Gastrocnemius medialis (tissue), 4 donors: ENCODE measurements around the gene MAP2. TPM values are rescaled to one million over a fixed set of nuclear protein-coding genes. Genes with fewer than 3 reads are reported as not detected.
A peak's percentile ranks its signal among the peaks of the same experiment; 100 is the strongest.
"Not testable (repeated sequence)": the region's sequence is repeated elsewhere in the genome, so short reads cannot be mapped to it uniquely, and the experiment has no call there.

Experiments used
- ATAC-seq, 2 donors: fragments of 150-250 bp; one replicate each; pipeline ENCODE4 v1.9.1; 2016
- DNase-seq, 2 donors: peaks; one replicate each; pipeline ENCODE4 v3.0.0-alpha.2; 2019
- H3K27ac ChIP-seq, 4 donors: fragments of 200-600 bp; sonication (generic); 1 replicate in 1 of 4; 2 replicates in 3 of 4; pipeline ENCODE4 v1.5.1; 2016 to 2018; ENCODE audit warnings: mild to moderate bottlenecking in 2 of 4, moderate library complexity in 1 of 4
- H3K27me3 ChIP-seq, 3 donors: fragments of 200-600 bp; sonication (generic) in 2 of 3; 1 replicate in 1 of 3; 2 replicates in 2 of 3; pipeline versions ENCODE4 v1.5.1 to v1.6.0; 2016 to 2019; ENCODE audit warnings: mild to moderate bottlenecking in 1 of 3, moderate library complexity in 1 of 3
- H3K36me3 ChIP-seq, 2 donors: fragments of 200-600 bp; sonication (generic) in 1 of 2; one replicate each; pipeline ENCODE4 v1.5.1; 2017 to 2018
- H3K4me1 ChIP-seq, 2 donors: fragments of 200-600 bp; sonication (generic) in 1 of 2; one replicate each; pipeline ENCODE4 v1.5.1; 2016 to 2017; ENCODE audit warnings: mild to moderate bottlenecking in 2 of 2
- H3K4me3 ChIP-seq, 4 donors: fragments of 200-600 bp; sonication (generic) in 3 of 4; 1 replicate in 1 of 4; 2 replicates in 3 of 4; pipeline ENCODE4 v1.5.1; 2016 to 2019; ENCODE audit warnings: mild to moderate bottlenecking in 2 of 4
- H3K9me3 ChIP-seq, 3 donors: fragments of 200-600 bp; sonication (generic) in 2 of 3; 1 replicate in 1 of 3; 2 replicates in 2 of 3; pipeline ENCODE4 v1.5.1; 2016 to 2019
- CTCF ChIP-seq, 5 experiments: fragments of 450-650 bp in 3 of 5; fragments of 200-600 bp in 2 of 5; sonication (generic) in 2 of 5; IDR thresholded peaks in 4 of 5; conservative IDR thresholded peaks in 1 of 5; 1 replicate in 4 of 5; 2 replicates in 1 of 5; pipeline ENCODE4 v1.5.1; 2016 to 2019; ENCODE audit warnings: antibody characterized with exemption in 5 of 5, mild to moderate bottlenecking in 3 of 5, moderate library complexity in 3 of 5
- POLR2A ChIP-seq, 2 donors: fragments of 450-650 bp; IDR thresholded peaks; one replicate each; pipeline ENCODE4 v1.6.1; 2017; ENCODE audit warnings: antibody characterized with exemption in 2 of 2, mild to moderate bottlenecking in 2 of 2, moderate library complexity in 2 of 2
- in situ Hi-C, 4 donors: fragments of 200-750 bp; cut with MboI; loops; one replicate each; pipeline versions ENCODE4 v1.15.0 to v1.8.0; 2017; ENCODE audit warnings: low sequenced_read_pairs in 4 of 4
- intact Hi-C: fragments of 100-400 bp; cut with DNase I; formaldehyde crosslinking; loops from one replicate; pipeline ENCODE4 v1.15.1; 2023; ENCODE audit warnings: low total_unique reads
- total RNA-seq, 4 donors: library from RNA; depleted of rRNA; stranded (reverse); fragments of >200 nt; gene quantifications; one replicate each; pipeline versions ENCODE4 v1.1.0 to v1.2.3, GENCODE V29; 2016

MAP2 gene
- total RNA-seq, 4 donors from 2014 or later, result 1.8 to 2.7 (median 2.2) TPM

GRCh38 chr2:209472871-209473270 is 49.0 kb downstream of the MAP2 start:
- in situ Hi-C loops (no loop called here), intact Hi-C loops (loop anchor here (10.0 kb wide), 1 partner anchor 48 kb away; the partner anchor contains the start of gene MAP2)

GRCh38 chr2:209473930-209474419 is 50.1 kb downstream of the MAP2 start:
- Histone ChIP-seq H3K9me3 (no peaks in the 10 kb centered on the region), H3K27ac (no peak overlapping the region), H3K4me3 (no peak overlapping the region), H3K36me3 (no peaks in the 10 kb centered on the region), H3K4me1 (peaks cover 0 to 10% of the 10 kb centered on the region in 2 donors), H3K27me3 (no peaks in the 10 kb centered on the region)
- intact Hi-C loops, result loop anchor here (10.0 kb wide), 1 partner anchor 49 kb away; the partner anchor contains the start of gene MAP2
- TF ChIP-seq CTCF (IDR thresholded peaks at IDR 0.05 in 4 of 5, conservative IDR thresholded peaks at IDR 0.05 in 1 of 5) (no peak), POLR2A (IDR thresholded peaks at IDR 0.05) (no peak)
- ATAC-seq, result no peak
- in situ Hi-C loops, result no loop called here
- DNase-seq, result no peak

More at GRCh38 chr2:209472871-209473270, 49.0 kb downstream of the MAP2 start:
- no peaks in the 10 kb centered on the region for H3K9me3 ChIP-seq
- peak overlapping the region in 1 of 4 donors; percentile 1 for H3K27ac ChIP-seq
- DNase-seq, result no peak
- H3K36me3 ChIP-seq, result no peaks in the 10 kb centered on the region
- no peaks in the 10 kb centered on the region for H3K27me3 ChIP-seq
- H3K4me3 ChIP-seq, result no peak overlapping the region
- ATAC-seq, result no peak
- H3K4me1 ChIP-seq, result peaks cover 0 to 10% of the 10 kb centered on the region in 2 donors
- TF ChIP-seq POLR2A (IDR thresholded peaks at IDR 0.05), result no peak
- TF ChIP-seq CTCF (IDR thresholded peaks at IDR 0.05 in 4 of 5, conservative IDR thresholded peaks at IDR 0.05 in 1 of 5), result no peak

- TF ChIP-seq POLR2A (IDR thresholded peaks at IDR 0.05) (no peak), CTCF (IDR thresholded peaks at IDR 0.05 in 4 of 5, conservative IDR thresholded peaks at IDR 0.05 in 1 of 5) (no peak)
- Histone ChIP-seq H3K36me3 (no peaks in the 10 kb centered on the region), H3K4me3 (no peak overlapping the region), H3K4me1 (peaks cover 0 to 10% of the 10 kb centered on the region in 2 donors), H3K9me3 (no peaks in the 10 kb centered on the region), H3K27ac (no peak overlapping the region), H3K27me3 (no peaks in the 10 kb centered on the region)
- in situ Hi-C loops, result no loop called here
- DNase-seq (no peak), ATAC-seq (no peak)
- intact Hi-C loops, result loop anchor here (10.0 kb wide), 1 partner anchor 50 kb away; the partner anchor contains the start of gene MAP2
Observed at GRCh38 chr2:209474960-209475359, 51.1 kb downstream of the MAP2 start.

- intact Hi-C loops, result loop anchor here (10.0 kb wide), 1 partner anchor 52 kb away; the partner anchor contains the start of gene MAP2
- no peak for DNase-seq
- Histone ChIP-seq H3K9me3 (no peaks in the 10 kb centered on the region), H3K27me3 (no peaks in the 10 kb centered on the region), H3K4me1 (peaks cover 0 to 10% of the 10 kb centered on the region in 2 donors), H3K27ac (no peak overlapping the region), H3K4me3 (no peak overlapping the region), H3K36me3 (no peaks in the 10 kb centered on the region)
- no peak for TF ChIP-seq POLR2A (IDR thresholded peaks at IDR 0.05)
- TF ChIP-seq CTCF (IDR thresholded peaks at IDR 0.05 in 4 of 5, conservative IDR thresholded peaks at IDR 0.05 in 1 of 5), result no peak
- in situ Hi-C loops, result no loop called here
- ATAC-seq, result no peak
Observed at GRCh38 chr2:209476367-209477208, 52.7 kb downstream of the MAP2 start.

GRCh38 chr2:209492296-209492695 is 68.4 kb downstream of the MAP2 start:
- H3K9me3 ChIP-seq, in situ Hi-C loops, intact Hi-C loops, ATAC-seq, H3K27me3 ChIP-seq, H3K4me3 ChIP-seq, H3K27ac ChIP-seq, H3K36me3 ChIP-seq, DNase-seq: not testable (repeated sequence)
- H3K4me1 ChIP-seq, result peaks cover 0 to 12% of the 10 kb centered on the region in 2 donors

GRCh38 chr2:209495068-209495620 is 71.3 kb downstream of the MAP2 start:
- intact Hi-C loops, H3K9me3 ChIP-seq, ATAC-seq, in situ Hi-C loops, H3K27me3 ChIP-seq, DNase-seq, H3K36me3 ChIP-seq: not testable (repeated sequence)
- Histone ChIP-seq H3K27ac (peak overlapping the region; percentile 70 to 79 (median 75)), H3K4me3 (peak overlapping the region in 1 of 4 donors; percentile 9), H3K4me1 (peaks cover 0 to 12% of the 10 kb centered on the region in 2 donors)
